ENCODE data around the gene TPO.
"Not testable (repeated sequence)": the region's sequence is repeated elsewhere in the genome, so short reads cannot be mapped to it uniquely, and the experiment has no call there.

Gene TPO

DNA sequence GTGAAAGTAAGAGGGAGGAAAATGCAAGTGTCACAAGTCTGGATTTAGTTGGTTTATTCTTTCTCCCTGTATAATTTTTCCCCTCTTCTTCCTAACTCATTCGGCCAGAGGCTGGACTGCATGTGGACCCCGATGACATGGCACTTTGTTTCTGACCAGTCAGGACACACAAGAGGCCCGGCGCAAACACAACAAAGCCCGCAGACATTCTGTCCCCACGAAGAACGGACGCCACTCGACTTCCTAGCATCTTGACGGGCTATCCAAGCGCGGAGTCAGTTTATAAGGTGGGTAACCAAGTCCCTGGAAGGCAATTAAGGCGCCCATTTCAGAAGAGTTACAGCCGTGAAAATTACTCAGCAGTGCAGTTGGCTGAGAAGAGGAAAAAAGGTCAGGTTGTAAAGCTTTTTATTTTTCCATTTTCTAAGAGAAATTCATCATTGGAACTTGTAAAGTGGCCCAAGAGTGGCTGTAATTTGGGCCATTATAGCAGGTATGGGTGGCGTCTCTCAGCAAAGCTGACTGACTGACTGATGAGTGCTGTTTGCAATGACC is at the start of gene TPO:
Gene TPO (plus strand): TSS at position 308 of the 555 bp plus-strand sequence. CDS start 946 bp downstream, outside the sequence.
- no peak for DNase-seq (ENCODE audit: low read depth)

DNA sequence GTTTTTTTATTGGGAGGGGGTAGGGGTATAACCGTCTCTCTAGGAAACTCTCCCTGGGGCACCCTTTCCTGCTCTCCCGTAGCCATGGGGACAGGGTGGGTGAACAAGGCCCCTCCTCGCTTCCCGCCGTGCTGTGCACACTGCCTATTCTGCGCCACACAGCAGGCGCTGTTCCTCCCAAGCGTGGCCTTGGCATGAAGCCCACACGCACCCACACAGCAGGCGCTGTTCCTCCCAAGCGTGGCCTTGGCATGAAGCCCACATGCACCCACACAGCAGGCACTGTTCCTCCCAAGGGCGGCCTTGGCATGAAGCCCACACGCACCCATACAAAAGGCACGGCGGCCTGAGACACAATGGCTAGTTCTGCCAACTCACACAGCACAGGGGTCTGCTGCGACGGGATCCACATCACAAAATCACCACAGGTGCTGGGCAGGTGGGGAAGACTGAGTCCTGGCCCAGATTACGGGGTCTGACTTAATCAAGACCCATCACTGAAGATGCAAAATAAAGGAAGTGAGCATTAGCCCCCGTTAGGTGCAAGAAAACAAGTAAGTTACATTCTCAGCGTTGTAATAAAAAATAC is 46.6 kb upstream of the TPO start:
- no peak for DNase-seq (ENCODE audit: low read depth)

DNA sequence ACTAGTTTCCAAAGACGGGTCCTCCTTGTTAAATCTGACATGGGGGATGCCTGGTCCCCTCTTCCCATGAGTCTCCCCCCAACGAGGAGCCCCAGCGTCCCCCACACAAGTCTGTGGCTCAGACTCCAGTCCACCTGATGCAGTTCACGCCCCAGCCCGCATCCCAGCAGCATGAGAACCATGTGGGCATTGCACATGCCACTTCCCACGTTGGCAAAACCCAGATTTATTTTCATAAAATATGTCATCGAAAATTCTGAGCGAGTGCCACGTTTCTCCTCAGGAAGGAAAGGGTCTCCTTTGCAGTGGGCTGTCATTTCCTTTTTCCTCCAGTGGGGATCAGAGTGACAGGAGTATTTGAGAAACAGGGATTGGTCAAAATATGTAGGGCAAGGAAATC is 45.7 kb upstream of the TPO start:
- DNase-seq (ENCODE audit: low read depth) = no peak

DNA sequence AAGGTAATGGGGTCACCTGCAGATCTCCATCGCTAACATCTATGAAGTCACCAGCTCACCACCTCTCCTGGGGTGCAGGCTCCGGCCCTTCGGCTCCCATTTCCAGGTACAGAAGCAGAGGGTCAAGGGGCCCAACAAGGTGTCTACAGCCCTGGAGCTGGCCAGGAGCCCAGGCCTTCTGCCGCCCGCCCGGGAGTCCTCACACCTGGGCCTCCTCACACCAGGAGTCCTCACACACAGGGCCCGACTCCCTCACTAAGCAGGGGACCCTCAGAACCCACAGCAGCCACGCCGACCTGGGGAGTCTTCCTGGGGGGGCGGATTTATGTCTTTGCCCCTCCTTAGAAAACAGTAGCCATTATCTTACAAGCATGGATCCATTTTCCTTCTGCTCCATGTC is 43.4 kb upstream of the TPO start:
- DNase-seq (ENCODE audit: low read depth) = no peak

DNA sequence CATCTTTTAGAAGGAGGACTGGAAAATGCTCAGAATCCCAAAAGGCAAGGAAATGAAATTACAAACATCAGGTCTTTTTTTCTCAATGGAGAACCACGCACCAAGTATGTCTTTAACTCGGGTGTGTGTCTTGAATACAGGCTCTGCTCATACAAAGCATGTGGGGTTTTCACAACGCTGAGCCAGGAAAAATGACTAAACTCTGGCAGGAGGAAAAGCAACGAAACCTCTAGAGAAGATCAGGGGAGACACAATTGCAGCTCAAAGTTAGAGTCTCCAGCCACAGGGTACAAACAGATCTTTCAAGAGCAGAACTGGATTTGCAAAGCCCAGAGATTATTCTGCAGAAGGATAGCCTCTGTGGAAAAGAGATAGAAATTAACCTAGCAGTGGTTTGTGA is 42.8 kb upstream of the TPO start:
- no peak for DNase-seq (ENCODE audit: low read depth)

DNA sequence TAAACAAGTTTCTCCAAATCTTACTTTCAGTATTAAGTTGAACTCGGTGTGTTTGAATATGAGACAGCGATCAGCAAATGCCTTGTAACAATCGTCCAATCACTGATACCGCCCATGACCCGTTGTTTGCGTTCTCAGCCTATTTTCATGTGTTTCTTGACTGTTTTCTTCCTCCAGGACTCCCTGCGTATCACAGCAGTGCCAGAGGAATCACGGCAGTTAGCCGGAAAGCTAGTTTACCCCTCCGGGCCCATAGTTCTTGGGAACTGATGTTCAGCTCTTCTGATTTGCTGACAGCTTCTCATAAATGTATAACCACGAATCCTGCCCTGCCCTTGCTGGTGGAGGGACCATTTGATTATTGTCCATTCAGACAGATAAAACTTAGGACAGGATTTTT is 42.2 kb upstream of the TPO start:
- no peak for DNase-seq (ENCODE audit: low read depth)

DNA sequence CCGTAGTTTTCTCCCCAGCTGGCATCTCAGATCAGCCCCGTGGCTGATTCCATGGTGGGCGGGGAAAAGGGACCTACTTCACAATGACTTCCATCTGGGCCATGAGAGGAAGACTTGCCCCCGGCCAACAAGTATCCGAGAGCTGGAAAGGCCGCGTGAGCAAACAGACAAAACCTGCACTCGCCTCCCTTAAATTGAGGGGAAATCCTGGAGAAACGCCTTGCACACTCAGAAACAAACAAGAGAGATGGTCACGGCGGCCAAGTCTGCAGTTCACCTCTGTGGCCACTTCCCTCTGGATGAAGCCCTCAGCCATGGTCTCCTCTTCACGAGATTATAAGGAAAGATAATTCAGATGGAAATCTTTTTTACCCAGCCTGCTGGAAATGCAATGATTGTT is 39.4 kb upstream of the TPO start:
- DNase-seq (ENCODE audit: low read depth) = no peak

DNA sequence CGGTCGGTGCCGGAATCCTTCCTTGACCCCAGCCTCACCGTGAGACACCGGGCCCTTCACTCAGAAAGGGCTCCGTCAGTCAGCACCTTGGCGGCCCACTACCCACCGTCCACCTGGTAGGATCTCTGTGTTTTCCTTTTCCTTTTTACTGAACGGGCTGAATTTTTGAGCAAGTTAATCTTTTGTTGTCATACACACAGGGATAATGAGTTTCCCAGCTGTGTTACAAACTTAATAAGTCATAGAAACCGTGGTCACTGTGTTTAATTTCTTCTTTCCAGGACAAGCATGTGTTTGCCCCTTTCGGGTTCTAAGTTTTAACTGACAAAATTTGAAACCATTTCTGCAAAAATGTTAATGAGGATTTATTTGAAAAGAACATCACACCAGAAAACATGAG is 39.0 kb upstream of the TPO start:
- DNase-seq (ENCODE audit: low read depth) = no peak

DNA sequence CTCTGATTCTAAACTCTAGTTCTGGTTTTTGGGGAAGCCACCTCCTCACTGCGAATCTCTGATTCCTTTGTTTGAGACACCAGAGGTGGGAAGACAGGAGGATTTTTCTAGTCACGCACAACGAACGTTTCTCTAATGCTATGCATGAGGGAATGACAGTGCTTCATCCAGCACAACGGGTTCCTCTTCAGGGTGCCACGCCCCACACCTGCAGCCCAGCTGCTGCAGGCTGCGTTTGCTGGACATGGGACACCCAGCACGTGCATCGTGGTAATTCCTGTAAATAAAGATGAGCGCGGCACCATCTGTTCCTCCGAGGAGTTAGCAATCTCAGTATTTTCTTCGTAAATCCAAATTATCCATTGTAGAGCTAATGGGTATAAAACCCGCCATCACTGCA is 37.5 kb upstream of the TPO start:
- no peak for DNase-seq (ENCODE audit: low read depth)

DNA sequence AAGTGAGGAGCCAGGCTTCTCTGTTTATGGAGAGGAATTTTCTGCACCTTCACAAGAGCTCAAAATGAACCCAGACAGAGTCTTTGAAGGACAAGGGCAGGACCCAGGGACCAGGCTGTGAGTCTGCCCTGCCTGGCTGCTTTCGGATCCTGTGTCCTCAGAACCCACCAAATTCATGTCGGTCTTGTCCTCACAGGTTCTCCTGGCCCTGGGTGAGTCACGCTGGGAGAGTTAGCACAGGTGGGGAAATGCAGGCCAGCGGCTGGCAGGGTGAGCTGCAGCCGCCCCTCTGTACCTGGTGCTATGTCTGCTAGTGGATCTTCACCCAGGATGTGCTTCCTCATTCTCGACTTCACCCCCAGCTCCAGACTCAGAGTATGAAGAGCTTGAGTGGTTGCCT is 35.8 kb upstream of the TPO start:
- DNase-seq (ENCODE audit: low read depth) = no peak

DNA sequence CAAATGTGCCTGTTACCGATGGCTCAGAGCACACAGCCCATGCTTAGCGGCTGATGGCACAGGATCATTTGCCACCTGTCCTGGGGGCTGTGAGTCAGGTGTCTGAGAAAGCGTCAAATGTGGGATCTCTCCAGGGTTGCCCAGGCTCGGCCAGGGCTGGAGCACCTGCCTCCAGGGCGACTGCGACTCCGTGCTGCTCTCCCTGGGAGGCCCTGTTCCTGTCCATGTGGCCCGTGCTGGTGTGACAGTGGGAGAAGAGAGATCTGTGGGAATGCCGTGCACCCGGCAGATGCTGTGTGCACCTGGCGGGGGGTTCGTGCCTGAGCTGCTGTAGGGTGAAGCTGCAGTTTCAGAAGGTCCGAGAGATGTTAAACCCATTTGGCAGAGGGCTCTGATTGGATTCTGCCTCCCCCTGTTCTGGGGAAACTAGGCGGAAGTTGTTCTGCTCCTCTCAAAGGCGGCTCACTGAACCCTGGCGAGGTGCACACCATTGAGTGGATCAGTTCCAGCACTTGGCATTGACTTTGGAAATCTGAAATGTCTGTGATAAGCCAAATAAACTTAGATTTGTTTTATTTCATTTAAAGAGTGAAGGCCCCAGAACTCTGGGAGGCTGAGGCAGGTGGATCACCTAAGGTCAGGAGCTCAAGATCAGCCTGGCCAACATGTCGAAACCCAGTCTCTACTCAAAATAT is 34.7 kb upstream of the TPO start:
- no peak for DNase-seq (ENCODE audit: low read depth)

DNA sequence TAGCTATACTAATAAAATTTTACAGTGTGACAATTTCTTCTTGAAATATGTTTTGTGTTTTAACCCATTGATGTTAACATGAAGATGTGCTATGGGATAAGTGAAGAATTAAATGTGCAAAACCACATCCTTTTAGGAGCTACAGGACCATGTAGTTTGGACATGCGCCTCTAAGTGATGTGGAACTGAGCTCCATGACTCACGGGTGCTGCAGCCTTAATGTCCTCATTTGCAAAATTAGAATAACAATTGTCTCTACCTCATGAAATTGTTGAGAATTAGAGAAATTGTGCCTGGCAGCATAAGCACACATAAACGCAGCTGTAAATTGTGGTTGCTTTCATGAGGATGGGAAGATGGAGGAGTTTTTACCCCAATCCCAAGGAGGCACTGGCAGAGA is 31.6 kb upstream of the TPO start:
- no peak for DNase-seq (ENCODE audit: low read depth)

DNA sequence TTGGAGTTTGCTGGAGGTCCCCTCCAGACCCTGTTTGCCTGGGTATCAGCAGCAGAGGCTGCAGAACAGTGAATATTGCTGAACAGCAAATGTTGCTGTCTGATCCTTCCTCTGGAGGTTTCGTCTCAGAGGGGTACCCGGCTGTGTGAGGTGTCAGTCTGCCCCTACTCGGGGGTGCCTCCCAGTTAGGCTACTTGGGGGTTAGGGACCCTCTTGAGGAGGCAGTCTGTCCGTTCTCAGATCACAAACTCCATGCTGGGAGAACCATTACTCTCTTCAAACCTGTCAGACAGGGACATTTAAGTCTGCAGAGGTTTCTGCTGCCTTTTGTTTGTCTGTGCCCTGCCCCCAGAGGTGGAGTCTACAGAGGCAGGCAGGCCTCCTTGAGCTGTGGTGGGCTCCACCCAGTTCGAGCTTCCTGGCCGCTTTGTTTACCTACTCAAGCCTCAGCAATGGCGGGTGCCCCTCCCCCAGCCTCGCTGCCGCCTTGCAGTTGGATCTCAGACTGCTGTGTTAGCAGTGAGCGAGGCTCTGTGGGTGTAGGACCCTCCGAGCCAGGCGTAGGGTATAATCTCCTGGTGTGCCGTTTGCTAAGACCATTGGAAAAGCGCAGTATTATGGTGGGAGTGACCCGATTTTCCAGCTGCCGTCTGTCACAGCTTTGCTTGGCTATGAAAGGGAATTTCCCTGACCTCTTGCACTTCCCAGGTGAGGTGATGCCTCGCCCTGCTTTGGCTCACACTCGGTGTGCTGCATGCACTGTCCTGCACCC is 25.1 kb upstream of the TPO start:
- DNase-seq (ENCODE audit: low read depth) = not testable (repeated sequence)

DNA sequence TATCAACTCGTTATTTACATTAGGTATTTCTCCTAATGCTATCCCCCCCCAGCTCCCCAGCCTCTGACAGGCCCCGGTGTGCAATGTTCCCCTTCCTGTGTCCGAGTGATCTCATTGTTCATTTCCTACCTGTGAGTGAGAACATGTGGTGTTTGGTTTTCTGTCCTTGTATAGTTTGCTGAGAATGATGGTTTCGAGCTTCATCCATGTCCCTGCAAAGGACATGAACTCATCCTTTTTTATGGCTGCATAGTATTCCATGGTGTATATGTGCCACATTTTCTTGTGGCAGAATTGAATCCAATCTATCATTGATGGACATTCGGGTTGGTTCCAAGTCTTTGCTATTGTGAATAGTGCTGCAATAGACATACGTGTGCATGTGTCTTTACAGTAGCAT is 23.1 kb upstream of the TPO start:
- not testable (repeated sequence) for DNase-seq (ENCODE audit: low read depth)

DNA sequence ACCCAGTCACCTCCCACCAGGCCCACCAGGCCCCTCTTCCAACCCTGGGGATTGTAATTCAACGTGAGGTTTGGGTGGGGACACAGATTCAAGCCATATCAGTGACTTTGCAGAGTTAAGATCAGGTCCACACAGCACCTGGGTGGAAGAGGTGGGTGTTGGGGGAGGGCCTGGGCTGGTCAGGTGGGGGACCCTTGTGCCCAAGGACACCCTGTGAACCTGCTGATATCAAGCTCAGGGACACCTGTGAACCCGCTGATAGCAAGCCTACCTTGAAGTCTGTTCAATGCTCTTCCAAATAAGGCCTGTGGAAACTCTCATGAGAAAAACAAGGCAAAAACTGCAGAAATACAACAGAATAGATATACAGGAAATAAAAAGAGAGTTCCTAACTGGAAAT is 19.9 kb upstream of the TPO start:
- no peak for DNase-seq (ENCODE audit: low read depth)

DNA sequence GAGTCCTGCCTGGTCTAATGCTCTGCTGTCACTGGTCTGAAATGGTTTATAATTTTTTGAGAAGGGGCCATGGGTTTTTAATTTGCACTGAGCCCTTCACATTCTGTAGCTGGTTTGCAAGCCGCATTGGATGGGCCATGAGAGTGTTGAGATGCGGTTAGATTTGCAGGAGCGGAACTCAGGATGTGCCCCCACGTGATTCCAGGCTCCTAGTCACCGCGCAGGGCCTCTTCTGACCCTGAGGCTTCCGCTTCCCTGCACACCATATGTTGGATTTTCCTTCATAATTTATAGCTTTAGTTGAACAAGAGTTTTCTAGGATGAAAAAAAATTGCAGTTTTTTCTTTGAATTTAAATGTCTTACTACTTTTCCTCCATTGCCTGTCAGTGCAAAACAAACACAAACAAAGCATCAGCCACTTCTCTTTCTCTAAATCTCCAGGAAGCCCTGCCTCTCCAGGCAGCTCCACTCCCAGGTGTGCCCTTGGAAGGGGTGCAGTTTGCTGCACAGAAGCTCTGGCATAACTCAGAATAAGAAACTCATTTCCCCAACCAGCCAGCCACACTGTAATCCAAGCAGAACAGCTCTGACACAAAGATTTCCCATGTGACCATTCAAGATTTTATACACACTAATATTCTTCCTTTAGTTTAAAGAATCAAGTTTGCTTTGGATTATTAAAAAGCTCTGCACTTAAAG is 18.4 kb upstream of the TPO start:
- DNase-seq (ENCODE audit: low read depth) = no peak

DNA sequence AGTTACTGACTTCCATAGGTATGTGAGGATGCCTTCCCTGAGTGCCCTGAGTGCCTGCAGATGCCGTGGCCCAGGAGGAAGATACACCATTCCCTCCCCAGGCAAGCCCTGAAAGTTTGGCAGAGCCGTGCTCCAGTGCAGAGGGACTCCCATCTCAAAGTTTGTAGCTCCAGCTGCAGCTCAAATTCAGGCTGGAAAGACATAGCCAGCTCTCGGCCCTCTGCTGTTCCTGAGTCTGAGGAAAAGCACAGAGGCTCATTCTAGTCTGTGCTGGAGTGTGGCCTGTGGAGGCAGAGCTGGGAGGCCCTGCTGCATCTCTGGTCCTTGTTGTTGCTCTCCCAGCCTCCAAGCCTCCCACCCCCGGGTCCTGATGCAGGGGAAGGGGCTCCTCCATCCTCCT is 15.9 kb upstream of the TPO start:
- no peak for DNase-seq (ENCODE audit: low read depth)

DNA sequence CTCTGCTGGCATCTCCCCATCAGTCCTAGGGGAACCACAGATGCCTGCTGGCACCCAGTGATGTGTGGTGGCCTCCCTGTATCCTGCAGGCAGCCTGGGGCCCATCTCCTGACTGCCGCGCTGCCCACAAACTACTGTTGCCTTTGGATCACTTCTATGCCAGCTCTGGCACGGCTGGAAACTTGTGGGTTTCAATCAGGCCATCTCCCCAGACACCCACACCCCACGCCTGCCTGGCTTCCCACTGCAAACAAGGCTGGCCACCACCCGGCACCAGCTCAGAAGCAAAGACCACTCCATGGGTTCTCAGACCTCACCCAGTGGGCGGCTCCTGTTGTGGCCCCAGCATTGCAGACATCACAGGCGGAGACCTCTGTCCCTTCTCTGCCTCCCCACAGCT is 15.1 kb upstream of the TPO start:
- no peak for DNase-seq (ENCODE audit: low read depth)

DNA sequence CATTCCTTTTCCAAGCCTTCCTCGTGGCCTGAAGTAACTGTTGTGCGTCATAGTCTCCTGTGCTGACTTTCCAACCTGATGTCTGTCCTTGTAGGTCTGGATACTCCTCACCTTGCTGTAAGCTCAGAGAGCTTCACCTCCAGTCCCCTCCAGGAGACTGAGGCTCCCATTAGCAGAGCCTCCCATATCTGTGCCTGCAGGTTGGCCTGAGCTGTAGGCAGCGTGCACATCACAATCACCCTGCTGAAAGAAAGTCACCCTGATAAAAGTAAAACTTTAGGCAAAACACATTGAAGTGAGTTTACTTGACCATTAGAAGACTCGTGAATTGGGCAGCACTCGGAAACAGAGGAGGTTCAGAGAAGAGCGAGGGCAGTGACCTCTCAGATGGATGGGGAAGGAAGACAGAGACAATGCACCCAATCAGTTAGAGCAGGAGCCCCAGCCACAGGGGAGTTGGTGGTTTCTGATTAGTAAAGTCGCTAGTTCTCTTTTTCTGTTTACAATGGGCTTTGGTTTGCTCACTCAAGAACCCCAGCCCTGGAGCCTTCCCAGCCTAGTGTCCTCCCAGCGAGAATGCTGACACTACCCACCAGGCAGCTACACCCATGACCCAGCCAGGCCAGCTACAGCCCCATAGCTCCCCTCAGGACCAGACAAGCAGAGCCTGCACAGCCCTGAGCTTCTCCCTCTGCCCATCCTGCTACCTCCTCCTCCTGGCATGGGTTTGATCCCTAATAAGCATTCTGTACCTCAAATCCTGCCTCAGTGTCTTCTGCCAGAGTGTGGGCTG is 12.1 kb upstream of the TPO start:
- DNase-seq (ENCODE audit: low read depth) = no peak

DNA sequence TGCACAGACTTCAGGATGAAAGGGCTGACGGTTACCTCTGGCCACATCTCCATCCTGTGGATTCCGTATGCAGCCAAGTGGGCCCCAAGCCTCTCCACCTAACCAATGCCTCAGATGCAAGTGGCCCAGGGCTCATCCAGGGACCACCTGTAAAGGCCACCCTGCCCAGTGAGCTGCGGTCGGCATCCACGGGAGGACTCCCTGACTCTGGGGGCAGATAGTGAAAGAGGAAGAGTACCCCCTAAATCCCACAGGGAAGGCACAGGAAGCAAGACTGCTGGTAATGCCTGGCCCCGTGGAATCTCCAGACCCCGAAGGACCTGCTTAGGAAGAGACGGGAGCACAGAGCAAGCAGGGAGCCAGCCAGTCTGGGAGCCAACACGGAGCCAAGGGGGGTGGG is 11.2 kb upstream of the TPO start:
- DNase-seq (ENCODE audit: low read depth) = no peak

DNA sequence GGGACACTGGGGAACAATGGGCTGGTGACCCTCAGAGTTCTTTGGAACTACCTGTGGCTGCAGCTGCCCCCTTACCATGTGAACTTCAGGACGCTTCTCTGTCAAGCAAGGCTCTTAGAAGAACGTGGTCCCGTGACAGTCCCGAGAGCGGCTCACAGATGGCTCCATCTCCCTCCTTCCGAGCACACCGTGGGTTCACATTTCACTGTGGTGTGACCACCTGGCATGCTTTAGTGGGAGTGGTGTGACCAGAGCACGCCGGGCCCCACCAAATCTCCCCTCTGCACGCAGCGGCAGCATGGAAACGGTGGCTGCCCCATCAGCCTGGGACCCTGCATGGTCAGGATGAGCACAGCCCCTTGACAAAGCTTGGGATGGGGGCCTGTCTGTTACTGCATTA is 9.7 kb upstream of the TPO start:
- no peak for DNase-seq (ENCODE audit: low read depth)

DNA sequence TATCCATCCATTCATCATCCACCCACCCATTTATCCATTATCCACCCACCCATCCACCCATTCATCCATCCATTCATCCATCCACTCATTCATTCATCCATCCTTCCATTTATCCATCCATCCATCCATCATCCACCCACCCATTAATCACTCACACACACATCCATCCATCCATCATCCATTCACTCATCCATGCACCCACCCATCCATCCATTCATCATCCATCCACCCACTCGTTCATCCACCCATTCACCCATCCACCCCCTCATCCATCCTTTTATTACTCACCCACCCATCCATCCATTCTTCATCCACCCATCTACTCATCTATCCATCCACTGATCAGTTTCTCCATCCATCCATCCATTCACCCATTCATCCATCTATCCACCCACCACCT is 8.1 kb upstream of the TPO start:
- DNase-seq (ENCODE audit: low read depth) = no peak
